Tibial nerve (tissue), 4 donors: ENCODE data around the gene GALNT10. TPM values are rescaled to one million over a fixed set of nuclear protein-coding genes. Genes with fewer than 3 reads are reported as not detected.
A peak's percentile ranks its signal among the peaks of the same experiment; 100 is the strongest.

Source experiments
- DNase-seq, 2 donors: peaks; one replicate each; pipeline ENCODE4 v3.0.0-alpha.2; 2019; ENCODE audit warnings: low spot score in 2 of 2
- H3K27ac ChIP-seq, 4 donors: fragments of 200-600 bp; sonication (generic) in 3 of 4; one replicate each; pipeline ENCODE4 v1.5.1; 2017 to 2019; ENCODE audit warnings: mild to moderate bottlenecking in 1 of 4
- H3K27me3 ChIP-seq, 2 donors: fragments of 200-600 bp; sonication (generic) in 1 of 2; one replicate each; pipeline versions ENCODE4 v1.5.1 to v1.6.0; 2017 to 2019
- H3K36me3 ChIP-seq, 3 donors: fragments of 200-600 bp; sonication (generic); one replicate each; pipeline ENCODE4 v1.5.1; 2018 to 2019
- H3K4me1 ChIP-seq, 4 donors: fragments of 200-600 bp; sonication (generic) in 3 of 4; one replicate each; pipeline ENCODE4 v1.5.1; 2017 to 2019
- H3K4me3 ChIP-seq, 4 donors: fragments of 200-600 bp; sonication (generic) in 3 of 4; one replicate each; pipeline ENCODE4 v1.5.1; 2017 to 2019; ENCODE audit warnings: mild to moderate bottlenecking in 1 of 4, moderate library complexity in 1 of 4
- H3K9me3 ChIP-seq, 4 donors: fragments of 200-600 bp; sonication (generic) in 3 of 4; one replicate each; pipeline ENCODE4 v1.5.1; 2017 to 2019
- EP300 ChIP-seq, 2 donors: sonication (generic); formaldehyde crosslinking; IDR thresholded peaks; one replicate each; pipeline ENCODE4 v1.6.1; 2017; ENCODE audit warnings: antibody characterized with exemption in 2 of 2, mild to moderate bottlenecking in 1 of 2
- POLR2A ChIP-seq, 2 donors: fragments of 450-650 bp; IDR thresholded peaks; one replicate each; pipeline ENCODE4 v1.6.1; 2017; ENCODE audit warnings: antibody characterized with exemption in 2 of 2, mild to moderate bottlenecking in 2 of 2, moderate library complexity in 2 of 2
- WGBS, 2 donors: methylation state at CpG; one replicate each; pipeline ENCODE4 v1.1.5; 2018; 5-methylcytosine and 5-hydroxymethylcytosine counted together
- total RNA-seq, 4 donors: library from RNA; depleted of rRNA; stranded (reverse); fragments of >200 nt; gene quantifications; one replicate each; pipeline ENCODE4 v1.1.0, GENCODE V29; 2016
- TF ChIP-seq, protein P1 (sequence below), 5 experiments: fragments of 200-600 bp in 3 of 5; fragments of 450-650 bp in 2 of 5; sonication (generic) in 3 of 5; IDR thresholded peaks; one replicate each; pipeline ENCODE4 v1.5.1; 2016 to 2019; ENCODE audit warnings: antibody characterized with exemption in 5 of 5, mild to moderate bottlenecking in 3 of 5, moderate library complexity in 2 of 5

GALNT10 gene
- total RNA-seq, 4 donors from 2014 or later: 24.1 to 41.2 (median 26.7) TPM

DNA sequence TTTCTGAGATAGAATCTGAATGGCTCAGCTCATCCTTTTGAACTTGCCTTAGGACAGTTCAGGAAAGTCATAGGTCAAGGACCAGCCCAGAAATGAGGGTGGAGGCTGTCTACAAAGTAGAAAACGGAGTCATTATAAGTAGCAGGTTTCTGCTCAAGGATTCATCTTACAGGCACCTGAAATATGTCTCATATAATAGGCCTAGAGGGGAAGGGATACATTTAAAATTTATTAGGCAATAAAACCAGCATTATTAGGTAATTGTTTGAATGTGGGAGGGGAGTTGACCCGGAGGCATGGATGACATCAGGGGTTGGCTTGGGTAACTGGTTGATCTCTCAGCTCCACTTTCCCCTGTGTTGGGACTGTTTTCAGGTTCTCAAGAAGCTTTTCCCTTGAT lies 11.9 kb upstream of the GALNT10 start:
- H3K27ac ChIP-seq: no peak overlapping the region
- DNase-seq: no peak
- WGBS, 2 donors: 61 to 62% methylated on average over 2 of the region's 2 CpGs
- no peaks in the 10 kb centered on the region for H3K27me3 ChIP-seq
- H3K4me1 ChIP-seq: peaks cover 0 to 5% (median 3%) of the 10 kb centered on the region in 4 donors
- H3K36me3 ChIP-seq: no peaks in the 10 kb centered on the region
- H3K9me3 ChIP-seq: no peaks in the 10 kb centered on the region
- TF ChIP-seq EP300 (IDR thresholded peaks at IDR 0.05): no peak
- TF ChIP-seq, protein P1, sequence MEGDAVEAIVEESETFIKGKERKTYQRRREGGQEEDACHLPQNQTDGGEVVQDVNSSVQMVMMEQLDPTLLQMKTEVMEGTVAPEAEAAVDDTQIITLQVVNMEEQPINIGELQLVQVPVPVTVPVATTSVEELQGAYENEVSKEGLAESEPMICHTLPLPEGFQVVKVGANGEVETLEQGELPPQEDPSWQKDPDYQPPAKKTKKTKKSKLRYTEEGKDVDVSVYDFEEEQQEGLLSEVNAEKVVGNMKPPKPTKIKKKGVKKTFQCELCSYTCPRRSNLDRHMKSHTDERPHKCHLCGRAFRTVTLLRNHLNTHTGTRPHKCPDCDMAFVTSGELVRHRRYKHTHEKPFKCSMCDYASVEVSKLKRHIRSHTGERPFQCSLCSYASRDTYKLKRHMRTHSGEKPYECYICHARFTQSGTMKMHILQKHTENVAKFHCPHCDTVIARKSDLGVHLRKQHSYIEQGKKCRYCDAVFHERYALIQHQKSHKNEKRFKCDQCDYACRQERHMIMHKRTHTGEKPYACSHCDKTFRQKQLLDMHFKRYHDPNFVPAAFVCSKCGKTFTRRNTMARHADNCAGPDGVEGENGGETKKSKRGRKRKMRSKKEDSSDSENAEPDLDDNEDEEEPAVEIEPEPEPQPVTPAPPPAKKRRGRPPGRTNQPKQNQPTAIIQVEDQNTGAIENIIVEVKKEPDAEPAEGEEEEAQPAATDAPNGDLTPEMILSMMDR (IDR thresholded peaks at IDR 0.05): no peak
- no peak for TF ChIP-seq POLR2A (IDR thresholded peaks at IDR 0.05)
- H3K4me3 ChIP-seq: no peak overlapping the region

- WGBS, 2 donors: 67 to 68% methylated on average over 13 of the region's 13 CpGs
- no peak for TF ChIP-seq POLR2A (IDR thresholded peaks at IDR 0.05)
- TF ChIP-seq, protein P1 (IDR thresholded peaks at IDR 0.05): peak; percentile 56 to 73 (median 65)
- Histone ChIP-seq H3K4me1 (peaks cover 0 to 5% (median 3%) of the 10 kb centered on the region in 4 donors), H3K27me3 (no peaks in the 10 kb centered on the region), H3K36me3 (no peaks in the 10 kb centered on the region), H3K9me3 (no peaks in the 10 kb centered on the region), H3K4me3 (no peak overlapping the region), H3K27ac (no peak overlapping the region)
- DNase-seq: no peak
Observed at GRCh38 chr5:154179846-154180710, 10.5 kb upstream of the GALNT10 start.

GRCh38 chr5:154181161-154181560 lies 9.4 kb upstream of the GALNT10 start:
- Histone ChIP-seq H3K36me3 (no peaks in the 10 kb centered on the region), H3K27ac (no peak overlapping the region), H3K4me1 (peaks cover 0 to 5% (median 3%) of the 10 kb centered on the region in 4 donors), H3K4me3 (no peak overlapping the region), H3K27me3 (no peaks in the 10 kb centered on the region), H3K9me3 (no peaks in the 10 kb centered on the region)
- TF ChIP-seq, protein P1 (IDR thresholded peaks at IDR 0.05): no peak
- no peak for DNase-seq
- WGBS, 2 donors: 93 to 97% methylated on average over 1 of the region's 1 CpG

GRCh38 chr5:154189256-154189818 lies 1.2 kb upstream of the GALNT10 start:
- Histone ChIP-seq H3K36me3 (no peaks in the 10 kb centered on the region), H3K27me3 (no peaks in the 10 kb centered on the region), H3K9me3 (no peaks in the 10 kb centered on the region), H3K4me3 (peak overlapping the region; percentile 65 to 94 (median 74)), H3K27ac (peak overlapping the region in 2 of 4 donors; percentile 77 to 78), H3K4me1 (peaks cover 0 to 44% (median 26%) of the 10 kb centered on the region in 4 donors)
- DNase-seq: no peak
- TF ChIP-seq, protein P1 (IDR thresholded peaks at IDR 0.05): no peak
- TF ChIP-seq POLR2A (IDR thresholded peaks at IDR 0.05): no peak
- TF ChIP-seq EP300 (IDR thresholded peaks at IDR 0.05): no peak
- 10% methylated on average over 21 to 25 of the region's 25 CpGs for WGBS, 2 donors
